Measurements from ENCODE around the gene GIGYF2.

Gene GIGYF2

GRCh38 chr2:232728785-232729184, 31.7 kb downstream of the GIGYF2 start:
- no peak for TF ChIP-seq SUZ12 (IDR thresholded peaks at IDR 0.05; ENCODE audit: extremely low read depth, insufficient read depth, insufficient read length)
- TF ChIP-seq YY1 (IDR thresholded peaks at IDR 0.05; ENCODE audit: insufficient read depth, insufficient read length): no peak
- no peak for TF ChIP-seq ZNF274 (IDR thresholded peaks at IDR 0.05; ENCODE audit: low read depth, low read length)
- Histone ChIP-seq H3K36me3 (ENCODE audit: insufficient read depth, insufficient read length, low read length) (peaks cover 56% of the 10 kb centered on the region), H3K9me3 (ENCODE audit: insufficient read depth, low read length) (no peaks in the 10 kb centered on the region), H3K4me3 (ENCODE audit: insufficient read length, low read depth) (no peak overlapping the region), H3K4me1 (ENCODE audit: insufficient read depth, insufficient read length) (no peaks in the 10 kb centered on the region), H3K27me3 (ENCODE audit: insufficient read depth, insufficient read length) (no peaks in the 10 kb centered on the region), H3K9ac (ENCODE audit: insufficient read length, low read depth) (no peak overlapping the region)
- DNase-seq (ENCODE audit: low read depth, low spot score): no peak

- no peak overlapping the region for H3K4me3 ChIP-seq (ENCODE audit: insufficient read length, low read depth)
- no peaks in the 10 kb centered on the region for H3K9me3 ChIP-seq (ENCODE audit: insufficient read depth, low read length)
- H3K27me3 ChIP-seq (ENCODE audit: insufficient read depth, insufficient read length): no peaks in the 10 kb centered on the region
- TF ChIP-seq YY1 (IDR thresholded peaks at IDR 0.05; ENCODE audit: insufficient read depth, insufficient read length): no peak
- no peak for TF ChIP-seq ZNF274 (IDR thresholded peaks at IDR 0.05; ENCODE audit: low read depth, low read length)
- TF ChIP-seq SUZ12 (IDR thresholded peaks at IDR 0.05; ENCODE audit: extremely low read depth, insufficient read depth, insufficient read length): no peak
- no peaks in the 10 kb centered on the region for H3K4me1 ChIP-seq (ENCODE audit: insufficient read depth, insufficient read length)
- no peak overlapping the region for H3K9ac ChIP-seq (ENCODE audit: insufficient read length, low read depth)
- no peak for DNase-seq (ENCODE audit: low read depth, low spot score)
- peaks cover 55% of the 10 kb centered on the region for H3K36me3 ChIP-seq (ENCODE audit: insufficient read depth, insufficient read length, low read length)
These were observed 34.3 kb downstream of the GIGYF2 start for GRCh38 chr2:232731470-232731869.

- Histone ChIP-seq H3K36me3 (ENCODE audit: insufficient read depth, insufficient read length, low read length) (peaks cover 24% of the 10 kb centered on the region), H3K4me1 (ENCODE audit: insufficient read depth, insufficient read length) (no peaks in the 10 kb centered on the region), H3K9me3 (ENCODE audit: insufficient read depth, low read length) (no peaks in the 10 kb centered on the region), H3K27me3 (ENCODE audit: insufficient read depth, insufficient read length) (no peaks in the 10 kb centered on the region), H3K4me3 (ENCODE audit: insufficient read length, low read depth) (no peak overlapping the region), H3K9ac (ENCODE audit: insufficient read length, low read depth) (no peak overlapping the region)
- TF ChIP-seq ZNF274 (IDR thresholded peaks at IDR 0.05; ENCODE audit: low read depth, low read length) (no peak), SUZ12 (IDR thresholded peaks at IDR 0.05; ENCODE audit: extremely low read depth, insufficient read depth, insufficient read length) (no peak), YY1 (IDR thresholded peaks at IDR 0.05; ENCODE audit: insufficient read depth, insufficient read length) (no peak)
- DNase-seq (ENCODE audit: low read depth, low spot score): no peak
These were observed 44.2 kb downstream of the GIGYF2 start for GRCh38 chr2:232741294-232741693.

GRCh38 chr2:232741972-232742371, 44.8 kb downstream of the GIGYF2 start:
- Histone ChIP-seq H3K36me3 (ENCODE audit: insufficient read depth, insufficient read length, low read length) (peaks cover 21% of the 10 kb centered on the region), H3K27me3 (ENCODE audit: insufficient read depth, insufficient read length) (no peaks in the 10 kb centered on the region), H3K9me3 (ENCODE audit: insufficient read depth, low read length) (no peaks in the 10 kb centered on the region), H3K4me3 (ENCODE audit: insufficient read length, low read depth) (no peak overlapping the region), H3K4me1 (ENCODE audit: insufficient read depth, insufficient read length) (no peaks in the 10 kb centered on the region), H3K9ac (ENCODE audit: insufficient read length, low read depth) (no peak overlapping the region)
- DNase-seq (ENCODE audit: low read depth, low spot score): no peak
- no peak for TF ChIP-seq YY1 (IDR thresholded peaks at IDR 0.05; ENCODE audit: insufficient read depth, insufficient read length)
- no peak for TF ChIP-seq SUZ12 (IDR thresholded peaks at IDR 0.05; ENCODE audit: extremely low read depth, insufficient read depth, insufficient read length)
- TF ChIP-seq ZNF274 (IDR thresholded peaks at IDR 0.05; ENCODE audit: low read depth, low read length): no peak

GRCh38 chr2:232744963-232745362, 47.8 kb downstream of the GIGYF2 start:
- DNase-seq (ENCODE audit: low read depth, low spot score): no peak
- Histone ChIP-seq H3K9ac (ENCODE audit: insufficient read length, low read depth) (no peak overlapping the region), H3K36me3 (ENCODE audit: insufficient read depth, insufficient read length, low read length) (peaks cover 33% of the 10 kb centered on the region), H3K4me3 (ENCODE audit: insufficient read length, low read depth) (no peak overlapping the region), H3K27me3 (ENCODE audit: insufficient read depth, insufficient read length) (no peaks in the 10 kb centered on the region), H3K9me3 (ENCODE audit: insufficient read depth, low read length) (no peaks in the 10 kb centered on the region), H3K4me1 (ENCODE audit: insufficient read depth, insufficient read length) (no peaks in the 10 kb centered on the region)
- no peak for TF ChIP-seq SUZ12 (IDR thresholded peaks at IDR 0.05; ENCODE audit: extremely low read depth, insufficient read depth, insufficient read length)
- no peak for TF ChIP-seq YY1 (IDR thresholded peaks at IDR 0.05; ENCODE audit: insufficient read depth, insufficient read length)
- no peak for TF ChIP-seq ZNF274 (IDR thresholded peaks at IDR 0.05; ENCODE audit: low read depth, low read length)

GRCh38 chr2:232748038-232748437, 50.9 kb downstream of the GIGYF2 start:
- peaks cover 53% of the 10 kb centered on the region for H3K36me3 ChIP-seq (ENCODE audit: insufficient read depth, insufficient read length, low read length)

GRCh38 chr2:232749331-232749730, 52.2 kb downstream of the GIGYF2 start:
- peaks cover 61% of the 10 kb centered on the region for H3K36me3 ChIP-seq (ENCODE audit: insufficient read depth, insufficient read length, low read length)

More at GRCh38 chr2:232748038-232748437, 50.9 kb downstream of the GIGYF2 start:
- TF ChIP-seq YY1 (IDR thresholded peaks at IDR 0.05; ENCODE audit: insufficient read depth, insufficient read length) (no peak), ZNF274 (IDR thresholded peaks at IDR 0.05; ENCODE audit: low read depth, low read length) (no peak), SUZ12 (IDR thresholded peaks at IDR 0.05; ENCODE audit: extremely low read depth, insufficient read depth, insufficient read length) (no peak)
- DNase-seq (ENCODE audit: low read depth, low spot score): no peak
- Histone ChIP-seq H3K4me3 (ENCODE audit: insufficient read length, low read depth) (no peak overlapping the region), H3K27me3 (ENCODE audit: insufficient read depth, insufficient read length) (no peaks in the 10 kb centered on the region), H3K9me3 (ENCODE audit: insufficient read depth, low read length) (no peaks in the 10 kb centered on the region), H3K9ac (ENCODE audit: insufficient read length, low read depth) (no peak overlapping the region), H3K4me1 (ENCODE audit: insufficient read depth, insufficient read length) (no peaks in the 10 kb centered on the region)

More at GRCh38 chr2:232749331-232749730, 52.2 kb downstream of the GIGYF2 start:
- H3K4me3 ChIP-seq (ENCODE audit: insufficient read length, low read depth): no peak overlapping the region
- no peaks in the 10 kb centered on the region for H3K4me1 ChIP-seq (ENCODE audit: insufficient read depth, insufficient read length)
- DNase-seq (ENCODE audit: low read depth, low spot score): no peak
- TF ChIP-seq ZNF274 (IDR thresholded peaks at IDR 0.05; ENCODE audit: low read depth, low read length): no peak
- TF ChIP-seq YY1 (IDR thresholded peaks at IDR 0.05; ENCODE audit: insufficient read depth, insufficient read length): no peak
- TF ChIP-seq SUZ12 (IDR thresholded peaks at IDR 0.05; ENCODE audit: extremely low read depth, insufficient read depth, insufficient read length): no peak
- H3K9me3 ChIP-seq (ENCODE audit: insufficient read depth, low read length): no peaks in the 10 kb centered on the region
- H3K27me3 ChIP-seq (ENCODE audit: insufficient read depth, insufficient read length): no peaks in the 10 kb centered on the region
- no peak overlapping the region for H3K9ac ChIP-seq (ENCODE audit: insufficient read length, low read depth)
